Measurements from ENCODE around the gene NR2C1.

- TF ChIP-seq ZNF335 (tag by site-specific recombination; conservative IDR thresholded peaks at IDR 0.05), result no peak
- no peak for TF ChIP-seq SETDB1 (IDR thresholded peaks at IDR 0.05; ENCODE audit: insufficient read length, low read length)
- no peak for TF ChIP-seq ZNF776 (tag by site-specific recombination; IDR thresholded peaks at IDR 0.05; ENCODE audit: borderline replicate concordance)
- TF ChIP-seq, protein P1, sequence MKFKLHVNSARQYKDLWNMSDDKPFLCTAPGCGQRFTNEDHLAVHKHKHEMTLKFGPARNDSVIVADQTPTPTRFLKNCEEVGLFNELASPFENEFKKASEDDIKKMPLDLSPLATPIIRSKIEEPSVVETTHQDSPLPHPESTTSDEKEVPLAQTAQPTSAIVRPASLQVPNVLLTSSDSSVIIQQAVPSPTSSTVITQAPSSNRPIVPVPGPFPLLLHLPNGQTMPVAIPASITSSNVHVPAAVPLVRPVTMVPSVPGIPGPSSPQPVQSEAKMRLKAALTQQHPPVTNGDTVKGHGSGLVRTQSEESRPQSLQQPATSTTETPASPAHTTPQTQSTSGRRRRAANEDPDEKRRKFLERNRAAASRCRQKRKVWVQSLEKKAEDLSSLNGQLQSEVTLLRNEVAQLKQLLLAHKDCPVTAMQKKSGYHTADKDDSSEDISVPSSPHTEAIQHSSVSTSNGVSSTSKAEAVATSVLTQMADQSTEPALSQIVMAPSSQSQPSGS (tag by site-specific recombination; IDR thresholded peaks at IDR 0.05; ENCODE audit: low read depth), result no peak
- TF ChIP-seq ZNF629 (tag by site-specific recombination; IDR thresholded peaks at IDR 0.05), result no peak
- TF ChIP-seq, protein P2, sequence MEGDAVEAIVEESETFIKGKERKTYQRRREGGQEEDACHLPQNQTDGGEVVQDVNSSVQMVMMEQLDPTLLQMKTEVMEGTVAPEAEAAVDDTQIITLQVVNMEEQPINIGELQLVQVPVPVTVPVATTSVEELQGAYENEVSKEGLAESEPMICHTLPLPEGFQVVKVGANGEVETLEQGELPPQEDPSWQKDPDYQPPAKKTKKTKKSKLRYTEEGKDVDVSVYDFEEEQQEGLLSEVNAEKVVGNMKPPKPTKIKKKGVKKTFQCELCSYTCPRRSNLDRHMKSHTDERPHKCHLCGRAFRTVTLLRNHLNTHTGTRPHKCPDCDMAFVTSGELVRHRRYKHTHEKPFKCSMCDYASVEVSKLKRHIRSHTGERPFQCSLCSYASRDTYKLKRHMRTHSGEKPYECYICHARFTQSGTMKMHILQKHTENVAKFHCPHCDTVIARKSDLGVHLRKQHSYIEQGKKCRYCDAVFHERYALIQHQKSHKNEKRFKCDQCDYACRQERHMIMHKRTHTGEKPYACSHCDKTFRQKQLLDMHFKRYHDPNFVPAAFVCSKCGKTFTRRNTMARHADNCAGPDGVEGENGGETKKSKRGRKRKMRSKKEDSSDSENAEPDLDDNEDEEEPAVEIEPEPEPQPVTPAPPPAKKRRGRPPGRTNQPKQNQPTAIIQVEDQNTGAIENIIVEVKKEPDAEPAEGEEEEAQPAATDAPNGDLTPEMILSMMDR (tag by site-specific recombination; IDR thresholded peaks at IDR 0.05), result no peak
- no peak for TF ChIP-seq ZNF843 (tag by site-specific recombination; IDR thresholded peaks at IDR 0.05)
- TF ChIP-seq KLF16 (tag by site-specific recombination; IDR thresholded peaks at IDR 0.05), result no peak
- TF ChIP-seq, protein P3, sequence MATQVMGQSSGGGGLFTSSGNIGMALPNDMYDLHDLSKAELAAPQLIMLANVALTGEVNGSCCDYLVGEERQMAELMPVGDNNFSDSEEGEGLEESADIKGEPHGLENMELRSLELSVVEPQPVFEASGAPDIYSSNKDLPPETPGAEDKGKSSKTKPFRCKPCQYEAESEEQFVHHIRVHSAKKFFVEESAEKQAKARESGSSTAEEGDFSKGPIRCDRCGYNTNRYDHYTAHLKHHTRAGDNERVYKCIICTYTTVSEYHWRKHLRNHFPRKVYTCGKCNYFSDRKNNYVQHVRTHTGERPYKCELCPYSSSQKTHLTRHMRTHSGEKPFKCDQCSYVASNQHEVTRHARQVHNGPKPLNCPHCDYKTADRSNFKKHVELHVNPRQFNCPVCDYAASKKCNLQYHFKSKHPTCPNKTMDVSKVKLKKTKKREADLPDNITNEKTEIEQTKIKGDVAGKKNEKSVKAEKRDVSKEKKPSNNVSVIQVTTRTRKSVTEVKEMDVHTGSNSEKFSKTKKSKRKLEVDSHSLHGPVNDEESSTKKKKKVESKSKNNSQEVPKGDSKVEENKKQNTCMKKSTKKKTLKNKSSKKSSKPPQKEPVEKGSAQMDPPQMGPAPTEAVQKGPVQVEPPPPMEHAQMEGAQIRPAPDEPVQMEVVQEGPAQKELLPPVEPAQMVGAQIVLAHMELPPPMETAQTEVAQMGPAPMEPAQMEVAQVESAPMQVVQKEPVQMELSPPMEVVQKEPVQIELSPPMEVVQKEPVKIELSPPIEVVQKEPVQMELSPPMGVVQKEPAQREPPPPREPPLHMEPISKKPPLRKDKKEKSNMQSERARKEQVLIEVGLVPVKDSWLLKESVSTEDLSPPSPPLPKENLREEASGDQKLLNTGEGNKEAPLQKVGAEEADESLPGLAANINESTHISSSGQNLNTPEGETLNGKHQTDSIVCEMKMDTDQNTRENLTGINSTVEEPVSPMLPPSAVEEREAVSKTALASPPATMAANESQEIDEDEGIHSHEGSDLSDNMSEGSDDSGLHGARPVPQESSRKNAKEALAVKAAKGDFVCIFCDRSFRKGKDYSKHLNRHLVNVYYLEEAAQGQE (tag by site-specific recombination; IDR thresholded peaks at IDR 0.05), result no peak
- TF ChIP-seq ZNF248 (tag by site-specific recombination; IDR thresholded peaks at IDR 0.05), result no peak
Observed at GRCh38 chr12:94994312-94994711, 79.1 kb downstream of the NR2C1 start.

Data from HEK293 (cell line).